Testis (tissue), 3 donors: ENCODE data around the gene ZNF605. TPM values are rescaled to one million over a fixed set of nuclear protein-coding genes. Genes with fewer than 3 reads are reported as not detected.
"Not testable (repeated sequence)": the region's sequence is repeated elsewhere in the genome, so short reads cannot be mapped to it uniquely, and the experiment has no call there.

Source experiments
- DNase-seq: peaks from one replicate; pipeline ENCODE4 v3.0.0-alpha.2; 2019
- H3K27ac ChIP-seq, 2 donors: fragments of 200-600 bp; sonication (generic); one replicate each; pipeline ENCODE4 v1.5.1; 2019
- H3K27me3 ChIP-seq: fragments of 200-600 bp; sonication (generic); one replicate; pipeline ENCODE4 v1.5.1; 2019
- H3K36me3 ChIP-seq: fragments of 200-600 bp; sonication (generic); one replicate; pipeline ENCODE4 v1.5.1; 2017; ENCODE audit warnings: low read depth; ENCODE audit errors: missing control alignments
- H3K4me1 ChIP-seq: fragments of 200-600 bp; sonication (generic); one replicate; pipeline ENCODE4 v1.5.1; 2019
- H3K4me3 ChIP-seq, 2 donors: fragments of 200-600 bp; sonication (generic); one replicate each; pipeline ENCODE4 v1.5.1; 2017 to 2019
- H3K9me3 ChIP-seq: fragments of 200-600 bp; sonication (generic); one replicate; pipeline ENCODE4 v1.5.1; 2017
- POLR2A ChIP-seq: fragments of 450-650 bp; IDR thresholded peaks from one replicate; pipeline ENCODE4 v1.6.1; 2017; ENCODE audit warnings: antibody characterized with exemption, mild to moderate bottlenecking, moderate library complexity
- WGBS, 2 donors: methylation state at CpG; one replicate each; pipeline ENCODE4 v1.1.5; 2018; 5-methylcytosine and 5-hydroxymethylcytosine counted together
- intact Hi-C: fragments of 100-400 bp; cut with DNase I; formaldehyde crosslinking; loops from one replicate; pipeline ENCODE4 v1.15.1; 2023; ENCODE audit warnings: low total_unique reads
- polyA plus RNA-seq: library from polyadenylated mRNA; stranded (reverse); fragments of 350-450 nt; fragmentation: Illumina TruSeq; extraction: RNeasy Lipid Tissue Mini Kit (QIAGEN cat#74804); gene quantifications from one replicate; pipeline ENCODE4 v1.2.3, GENCODE V29; 2014; ENCODE audit warnings: low read depth, low replicate concordance; ENCODE audit not compliant: insufficient read depth
- total RNA-seq, 2 donors: library from RNA; depleted of rRNA; stranded (reverse); fragments of >200 nt; gene quantifications; one replicate each; pipeline ENCODE4 v1.2.3, GENCODE V29; 2016
- TF ChIP-seq, protein P1 (sequence below), 3 experiments: fragments of 450-650 bp in 2 of 3; fragments of 200-600 bp in 1 of 3; sonication (generic) in 1 of 3; IDR thresholded peaks; one replicate each; pipeline ENCODE4 v1.5.1; 2016 to 2019; ENCODE audit warnings: antibody characterized with exemption in 3 of 3, mild to moderate bottlenecking in 2 of 3, moderate library complexity in 1 of 3

The ZNF605 gene
- total and polyA plus RNA-seq, 3 donors from 2014 or later = 3.2 to 14.6 (median 13.4) TPM

DNA sequence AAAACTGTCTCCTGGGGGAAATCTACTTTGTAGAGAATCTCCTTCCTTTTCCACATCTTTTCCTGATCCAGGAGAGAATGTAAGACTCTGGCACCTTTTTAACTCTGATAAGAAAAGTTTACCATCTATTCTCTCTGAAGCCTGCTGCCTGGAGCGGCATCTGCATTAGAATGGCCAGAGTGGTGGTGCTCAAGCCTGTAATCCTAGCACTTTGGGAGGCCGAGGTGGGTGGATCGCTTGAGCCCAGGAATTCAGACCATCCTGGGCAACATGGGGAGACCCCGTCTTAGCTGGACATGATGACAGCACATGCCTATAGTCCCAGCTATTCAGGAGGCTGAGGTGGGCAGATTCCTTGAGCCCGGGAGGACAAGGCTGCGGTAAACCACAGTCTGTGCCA is 67.3 kb downstream of the ZNF605 start:
- H3K4me3 ChIP-seq = no peak overlapping the region

GRCh38 chr12:132887513-132888351 is 68.4 kb downstream of the ZNF605 start, which contains the start of gene CHFR:
Gene CHFR (minus strand): TSS chr12:132887605. CDS start chr12:132887328, 277 bp downstream.
- DNase-seq = peak; percentile 98
- no peak for TF ChIP-seq POLR2A
- TF ChIP-seq, protein P1, sequence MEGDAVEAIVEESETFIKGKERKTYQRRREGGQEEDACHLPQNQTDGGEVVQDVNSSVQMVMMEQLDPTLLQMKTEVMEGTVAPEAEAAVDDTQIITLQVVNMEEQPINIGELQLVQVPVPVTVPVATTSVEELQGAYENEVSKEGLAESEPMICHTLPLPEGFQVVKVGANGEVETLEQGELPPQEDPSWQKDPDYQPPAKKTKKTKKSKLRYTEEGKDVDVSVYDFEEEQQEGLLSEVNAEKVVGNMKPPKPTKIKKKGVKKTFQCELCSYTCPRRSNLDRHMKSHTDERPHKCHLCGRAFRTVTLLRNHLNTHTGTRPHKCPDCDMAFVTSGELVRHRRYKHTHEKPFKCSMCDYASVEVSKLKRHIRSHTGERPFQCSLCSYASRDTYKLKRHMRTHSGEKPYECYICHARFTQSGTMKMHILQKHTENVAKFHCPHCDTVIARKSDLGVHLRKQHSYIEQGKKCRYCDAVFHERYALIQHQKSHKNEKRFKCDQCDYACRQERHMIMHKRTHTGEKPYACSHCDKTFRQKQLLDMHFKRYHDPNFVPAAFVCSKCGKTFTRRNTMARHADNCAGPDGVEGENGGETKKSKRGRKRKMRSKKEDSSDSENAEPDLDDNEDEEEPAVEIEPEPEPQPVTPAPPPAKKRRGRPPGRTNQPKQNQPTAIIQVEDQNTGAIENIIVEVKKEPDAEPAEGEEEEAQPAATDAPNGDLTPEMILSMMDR (IDR thresholded peaks at IDR 0.05) = no peak
- Histone ChIP-seq H3K4me1 (peaks cover 7% of the 10 kb centered on the region), H3K36me3 (no peaks in the 10 kb centered on the region), H3K27me3 (no peaks in the 10 kb centered on the region), H3K4me3 (peak within 1 kb of the TSS; percentile 75 to 89), H3K9me3 (no peaks in the 10 kb centered on the region), H3K27ac (peak within 1 kb of the TSS; percentile 94)
- 1 to 3% methylated on average over 16 to 61 of the region's 84 CpGs for WGBS, 2 donors
- intact Hi-C loops = no loop called here

More for the DNA sequence above, 67.3 kb downstream of the ZNF605 start:
- no peak for DNase-seq
- no peaks in the 10 kb centered on the region for H3K36me3 ChIP-seq
- H3K27ac ChIP-seq = peak overlapping the region in 1 of 2 donors; percentile 94
- no peaks in the 10 kb centered on the region for H3K27me3 ChIP-seq
- no peaks in the 10 kb centered on the region for H3K9me3 ChIP-seq
- intact Hi-C loops = no loop called here
- 46 to 71% methylated on average over 6 of the region's 6 CpGs for WGBS, 2 donors
- no peak for TF ChIP-seq POLR2A
- TF ChIP-seq, protein P1 (IDR thresholded peaks at IDR 0.05) = no peak
- H3K4me1 ChIP-seq = peaks cover 7% of the 10 kb centered on the region

GRCh38 chr12:132886529-132887477 is 69.3 kb downstream of the ZNF605 start:
- Histone ChIP-seq H3K27me3 (no peaks in the 10 kb centered on the region), H3K4me3 (peak overlapping the region; percentile 75 to 89), H3K36me3 (no peaks in the 10 kb centered on the region), H3K4me1 (peaks cover 7% of the 10 kb centered on the region), H3K27ac (peak overlapping the region in 1 of 2 donors; percentile 94), H3K9me3 (no peaks in the 10 kb centered on the region)
- intact Hi-C loops = no loop called here
- no peak for DNase-seq
- TF ChIP-seq, protein P1 (IDR thresholded peaks at IDR 0.05) = no peak
- TF ChIP-seq POLR2A = no peak
- 7 to 20% methylated on average over 19 to 46 of the region's 64 CpGs for WGBS, 2 donors

- 87 to 90% methylated on average over 7 of the region's 7 CpGs for WGBS, 2 donors
- Histone ChIP-seq H3K36me3 (no peaks in the 10 kb centered on the region), H3K27me3 (no peaks in the 10 kb centered on the region), H3K4me3 (no peak overlapping the region), H3K4me1 (no peaks in the 10 kb centered on the region), H3K27ac (no peak overlapping the region), H3K9me3 (no peaks in the 10 kb centered on the region)
- TF ChIP-seq POLR2A = no peak
- TF ChIP-seq, protein P1 (IDR thresholded peaks at IDR 0.05) = no peak
- intact Hi-C loops = no loop called here
- DNase-seq = no peak
Observed at GRCh38 chr12:132881818-132882217, 74.3 kb downstream of the ZNF605 start.

GRCh38 chr12:132874620-132875019 is 81.5 kb downstream of the ZNF605 start:
- WGBS, 2 donors = 94% methylated on average over 6 to 21 of the region's 21 CpGs
- H3K36me3 ChIP-seq, H3K27me3 ChIP-seq, H3K4me1 ChIP-seq, H3K4me3 ChIP-seq, H3K27ac ChIP-seq, H3K9me3 ChIP-seq, DNase-seq, intact Hi-C loops: not testable (repeated sequence)
